HepG2 (cell line): ENCODE measurements around the gene ZNF211. TPM values are rescaled to one million over a fixed set of nuclear protein-coding genes. Genes with fewer than 3 reads are reported as not detected.

Source experiments
- ARID2 ChIP-seq: sonication (generic); formaldehyde crosslinking; IDR thresholded peaks from 2 replicates; pipeline ENCODE4 v1.8.1; 2022; ENCODE audit warnings: mild to moderate bottlenecking, missing genetic modification reagents, borderline replicate concordance
- CC2D1A ChIP-seq: sonication (generic); formaldehyde crosslinking; IDR thresholded peaks from 2 replicates; pipeline ENCODE4 v1.8.1; 2023; ENCODE audit warnings: mild to moderate bottlenecking, missing genetic modification reagents
- ESRRA ChIP-seq: sonication (generic); formaldehyde crosslinking; IDR thresholded peaks from 2 replicates; pipeline ENCODE4 v1.5.1; 2020; ENCODE audit warnings: mild to moderate bottlenecking, low read depth, missing genetic modification reagents
- FIP1L1 ChIP-seq: fragments of 200-400 bp; formaldehyde crosslinking; IDR thresholded peaks from 2 replicates; pipeline ENCODE4 v1.6.1; 2018; ENCODE audit warnings: low read depth, mild to moderate bottlenecking, low read length, moderate library complexity, borderline replicate concordance; ENCODE audit not compliant: insufficient read depth
- FOXA1 ChIP-seq, 2 experiments: fragments of 450-650 bp in 1 of 2; sonication (generic) in 1 of 2; formaldehyde crosslinking in 1 of 2; IDR thresholded peaks; 2 replicates each; pipeline versions ENCODE4 v1.4.0 to v1.6.1; 2016 to 2020; ENCODE audit warnings: missing genetic modification reagents in 1 of 2
- GMEB1 ChIP-seq: sonication (generic); formaldehyde crosslinking; IDR thresholded peaks from 2 replicates; pipeline ENCODE4 v1.5.1; 2020; ENCODE audit warnings: missing genetic modification reagents, mild to moderate bottlenecking, borderline replicate concordance
- HNRNPUL1 ChIP-seq: fragments of 200-400 bp; formaldehyde crosslinking; IDR thresholded peaks from 2 replicates; pipeline ENCODE4 v1.6.1; 2017; ENCODE audit warnings: low read depth, mild to moderate bottlenecking, low read length, moderate library complexity
- KLF9 ChIP-seq: IDR thresholded peaks from 2 replicates; pipeline ENCODE4 v1.6.1; 2016; ENCODE audit warnings: low read depth
- MAF1 ChIP-seq: sonication (generic); formaldehyde crosslinking; IDR thresholded peaks from 2 replicates; pipeline ENCODE4 v1.5.0; 2020; ENCODE audit warnings: missing genetic modification reagents, borderline replicate concordance
- MIXL1 ChIP-seq: IDR thresholded peaks from 2 replicates; pipeline ENCODE4 v1.6.1; 2016
- SP2 ChIP-seq: sonication (generic); formaldehyde crosslinking; IDR thresholded peaks from 2 replicates; pipeline ENCODE4 v1.5.1; 2020; ENCODE audit warnings: mild to moderate bottlenecking, missing genetic modification reagents
- THYN1 ChIP-seq: sonication (generic); formaldehyde crosslinking; IDR thresholded peaks from 2 replicates; pipeline ENCODE4 v1.8.1; 2023; ENCODE audit warnings: low read depth, mild to moderate bottlenecking, moderate library complexity, missing genetic modification reagents, borderline replicate concordance
- TRIM24 ChIP-seq: sonication (generic); formaldehyde crosslinking; IDR thresholded peaks from 2 replicates; pipeline ENCODE4 v1.8.0; 2022; ENCODE audit warnings: mild to moderate bottlenecking, missing genetic modification reagents
- ZBTB4 ChIP-seq: sonication (generic); formaldehyde crosslinking; IDR thresholded peaks from 2 replicates; pipeline ENCODE4 v1.4.0; 2020; ENCODE audit warnings: missing genetic modification reagents, mild to moderate bottlenecking, borderline replicate concordance
- ZC3H13 ChIP-seq: sonication (generic); formaldehyde crosslinking; IDR thresholded peaks from 2 replicates; pipeline ENCODE4 v1.8.1; 2023; ENCODE audit warnings: mild to moderate bottlenecking, missing genetic modification reagents, moderate library complexity
- ZNF234 ChIP-seq: sonication (generic); formaldehyde crosslinking; conservative IDR thresholded peaks from 2 replicates; pipeline ENCODE4 v1.5.1; 2020; ENCODE audit warnings: mild to moderate bottlenecking, missing genetic modification reagents
- ZNF276 ChIP-seq: sonication (generic); formaldehyde crosslinking; IDR thresholded peaks from 2 replicates; pipeline ENCODE4 v1.4.0; 2020; ENCODE audit warnings: mild to moderate bottlenecking, low read depth, missing genetic modification reagents
- ZNF432 ChIP-seq: sonication (generic); formaldehyde crosslinking; IDR thresholded peaks from 2 replicates; pipeline ENCODE4 v1.5.0; 2020; ENCODE audit warnings: missing genetic modification reagents, mild to moderate bottlenecking, borderline replicate concordance
- ZNF605 ChIP-seq: sonication (generic); formaldehyde crosslinking; IDR thresholded peaks from 2 replicates; pipeline ENCODE4 v1.8.0; 2022; ENCODE audit warnings: mild to moderate bottlenecking, missing genetic modification reagents
- ZNF615 ChIP-seq: sonication (generic); formaldehyde crosslinking; IDR thresholded peaks from 2 replicates; pipeline ENCODE4 v1.5.0; 2020; ENCODE audit warnings: mild to moderate bottlenecking, missing genetic modification reagents, borderline replicate concordance
- ZNF724P ChIP-seq: sonication (generic); formaldehyde crosslinking; IDR thresholded peaks from 2 replicates; pipeline ENCODE4 v1.8.0; 2022; ENCODE audit warnings: missing genetic modification reagents, borderline replicate concordance
- ZNF788 ChIP-seq: sonication (generic); formaldehyde crosslinking; IDR thresholded peaks from 2 replicates; pipeline ENCODE4 v1.5.0; 2020; ENCODE audit warnings: mild to moderate bottlenecking, missing genetic modification reagents, borderline replicate concordance
- polyA plus RNA-seq, 8 experiments: library from polyadenylated mRNA; depleted of rRNA in 3 of 8; stranded (reverse) in 7 of 8; unstranded in 1 of 8; fragments of >200 nt; fragmentation: Illumina TruSeq in 4 of 8; extraction: Trizol in 4 of 8; gene quantifications; 2 replicates each; pipeline versions ENCODE4 v1.2.1 to v1.2.3, GENCODE V29; 2011 to 2016; ENCODE audit warnings: low read depth in 4 of 8, missing spikeins in 1 of 8, mixed read lengths in 1 of 8; ENCODE audit not compliant: insufficient read depth in 1 of 8
- total RNA-seq, 5 experiments: library from RNA; depleted of rRNA; stranded (reverse); fragments of >200 nt; fragmentation: Illumina TruSeq; extraction: Trizol; gene quantifications; 2 replicates each; pipeline ENCODE4 v1.2.3, GENCODE V29; 2016; ENCODE audit warnings: low read depth in 1 of 5

Gene ZNF211
- total and polyA plus RNA-seq, 2 of the 13 experiments (the other 11 are each of a cell fraction or from before 2014, with no cell fraction given), result 9.9 to 11.2 TPM

- no peak for TF ChIP-seq THYN1 (CRISPR knock-in tag)
- TF ChIP-seq ZNF605 (CRISPR knock-in tag), result peak; percentile 72
- TF ChIP-seq ZNF788 (CRISPR knock-in tag), result peak; percentile 53; the same call in 1 of the 2 replicates
- TF ChIP-seq ZNF234, result no peak
- no peak for TF ChIP-seq ESRRA (CRISPR knock-in tag)
- TF ChIP-seq TRIM24 (CRISPR knock-in tag), result no peak
- TF ChIP-seq HNRNPUL1, result no peak
- peak; percentile 80; the same call in 1 of the 2 replicates for TF ChIP-seq GMEB1 (CRISPR knock-in tag)
- TF ChIP-seq ZNF615 (CRISPR knock-in tag), result no peak
- no peak for TF ChIP-seq ARID2
- TF ChIP-seq ZBTB4, result no peak
- no peak for TF ChIP-seq ZNF276 (CRISPR knock-in tag)
- TF ChIP-seq FOXA1 (IDR thresholded peaks at IDR 0.05), result no peak
- TF ChIP-seq FOXA1 (CRISPR knock-in tag; IDR thresholded peaks at IDR 0.05), result 0 out of 2 replicates have a peak, but pooled peaks have one; percentile 15
- TF ChIP-seq ZC3H13 (CRISPR knock-in tag), result no peak
- TF ChIP-seq MAF1, result 0 out of 2 replicates have a peak, but pooled peaks have one; percentile 46
- peak; percentile 71; the same call in 1 of the 2 replicates for TF ChIP-seq MIXL1 (CRISPR knock-in tag)
- no peak for TF ChIP-seq CC2D1A (CRISPR knock-in tag)
- peak; percentile 98 for TF ChIP-seq SP2 (CRISPR knock-in tag)
- TF ChIP-seq KLF9, result 0 out of 2 replicates have a peak, but pooled peaks have one; percentile 36
- no peak for TF ChIP-seq ZNF724P (CRISPR knock-in tag)
- no peak for TF ChIP-seq ZNF432 (CRISPR knock-in tag)
- TF ChIP-seq FIP1L1, result no peak
Observed at GRCh38 chr19:57632987-57633831, at the start of gene ZNF211 (continued).
